22Rv1 (cell line): ENCODE data around the gene UNC93B1.

Experiments used
- CTCF ChIP-seq: fragments of 450-650 bp; IDR thresholded peaks from 2 replicates; pipeline ENCODE4 v1.5.1; 2017; ENCODE audit warnings: mild to moderate bottlenecking
- ZFX ChIP-seq: fragments of 450-650 bp; IDR thresholded peaks from 2 replicates; pipeline ENCODE4 v1.6.1; 2017; ENCODE audit warnings: antibody characterized with exemption, borderline replicate concordance

- TF ChIP-seq CTCF, result no peak
- TF ChIP-seq ZFX, result no peak
Observed at GRCh38 chr11:68037411-68038225, 33.7 kb upstream of the UNC93B1 start.
